HTR-8/SVneo (cell line): ENCODE data around the gene ANP32E.
"Not testable (repeated sequence)": the region's sequence is repeated elsewhere in the genome, so short reads cannot be mapped to it uniquely, and the experiment has no call there.

Experiments used
- DNase-seq: peaks from one replicate; pipeline ENCODE4 v3.0.0; 2011; ENCODE audit warnings: low spot score, mixed read lengths; ENCODE audit not compliant: insufficient read length
- FAIRE-seq: peaks from 2 replicates; lab custom pipeline; 2011; peaks lifted over from hg19 to GRCh38; lab: Jason Lieb, UNC

The ANP32E gene

GRCh38 chr1:150257624-150258585 is 22.0 kb upstream of the ANP32E start, which contains the start of gene CA14:
Gene CA14, plus strand, starts transcription at chr1:150257774. Its CDS starts 355 bp downstream, at chr1:150258129.
- DNase-seq, result no peak
- no peak for FAIRE-seq

GRCh38 chr1:150256554-150257341 is 20.8 kb upstream of the ANP32E start:
- DNase-seq, result no peak
- no peak for FAIRE-seq

- DNase-seq (no peak), FAIRE-seq (no peak)
These were observed 20.3 kb upstream of the ANP32E start for GRCh38 chr1:150256198-150256553.

- FAIRE-seq (no peak), DNase-seq (no peak)
These were observed 14.0 kb upstream of the ANP32E start for GRCh38 chr1:150249936-150250335.

- no peak for DNase-seq
- no peak for FAIRE-seq
These were observed 7.1 kb upstream of the ANP32E start for GRCh38 chr1:150243003-150243402.

GRCh38 chr1:150237746-150238145 is 1.8 kb upstream of the ANP32E start:
- no peak for DNase-seq
- no peak for FAIRE-seq

GRCh38 chr1:150237176-150237575 is 1.3 kb upstream of the ANP32E start:
- FAIRE-seq, DNase-seq: not testable (repeated sequence)

GRCh38 chr1:150236614-150237100 is 745 bp upstream of the ANP32E start:
- DNase-seq (no peak), FAIRE-seq (no peak)

GRCh38 chr1:150235294-150235851 is 539 bp downstream of the ANP32E start:
- FAIRE-seq (no peak), DNase-seq (no peak)

GRCh38 chr1:150234566-150235293 is 1.2 kb downstream of the ANP32E start:
- FAIRE-seq, result no peak
- peak; percentile 66 for DNase-seq

GRCh38 chr1:150234309-150234565 is 1.7 kb downstream of the ANP32E start:
- FAIRE-seq (no peak), DNase-seq (no peak)

- FAIRE-seq (no peak), DNase-seq (no peak)
These were observed 2.3 kb downstream of the ANP32E start for GRCh38 chr1:150233359-150234308.

GRCh38 chr1:150232921-150233320 is 3.0 kb downstream of the ANP32E start:
- not testable (repeated sequence) for FAIRE-seq

GRCh38 chr1:150228246-150228645 is 7.7 kb downstream of the ANP32E start:
- FAIRE-seq, result not testable (repeated sequence)

More at GRCh38 chr1:150232921-150233320, 3.0 kb downstream of the ANP32E start:
- not testable (repeated sequence) for DNase-seq

GRCh38 chr1:150227228-150227627 is 8.7 kb downstream of the ANP32E start:
- no peak for FAIRE-seq

More at GRCh38 chr1:150228246-150228645, 7.7 kb downstream of the ANP32E start:
- not testable (repeated sequence) for DNase-seq

GRCh38 chr1:150226486-150226885 is 9.4 kb downstream of the ANP32E start:
- no peak for FAIRE-seq

More at GRCh38 chr1:150227228-150227627, 8.7 kb downstream of the ANP32E start:
- no peak for DNase-seq

GRCh38 chr1:150225546-150225945 is 10.4 kb downstream of the ANP32E start:
- FAIRE-seq (no peak), DNase-seq (no peak)

More at GRCh38 chr1:150226486-150226885, 9.4 kb downstream of the ANP32E start:
- DNase-seq, result no peak

- no peak for DNase-seq
- no peak for FAIRE-seq
These were observed 10.9 kb downstream of the ANP32E start for GRCh38 chr1:150224983-150225382.

- DNase-seq (no peak), FAIRE-seq (no peak)
These were observed 14.4 kb downstream of the ANP32E start for GRCh38 chr1:150221552-150221951.
